Mesothelial cell of epicardium (in vitro differentiated cells): ENCODE measurements around the gene ASB18. TPM values are rescaled to one million over a fixed set of nuclear protein-coding genes. Genes with fewer than 3 reads are reported as not detected.

ENCODE experiments used
- DNase-seq, 2 experiments: peaks; one replicate each; pipeline ENCODE4 v3.0.0; 2021; ENCODE audit warnings: low spot score in 2 of 2; ENCODE audit not compliant: unreplicated experiment in 2 of 2
- H3K27ac Mint-ChIP-seq: 2 replicates; pipeline ENCODE4 v1.8.0; 2021; ENCODE audit warnings: mixed read lengths
- H3K27me3 Mint-ChIP-seq: 2 replicates; pipeline ENCODE4 v1.8.0; 2021; ENCODE audit warnings: low read depth, mixed read lengths
- H3K36me3 Mint-ChIP-seq: 2 replicates; pipeline ENCODE4 v1.8.0; 2021; ENCODE audit warnings: mixed read lengths
- H3K4me1 Mint-ChIP-seq: 2 replicates; pipeline ENCODE4 v1.8.0; 2021; ENCODE audit warnings: mixed read lengths
- H3K4me3 Mint-ChIP-seq: 2 replicates; pipeline ENCODE4 v1.8.0; 2021; ENCODE audit warnings: mild to moderate bottlenecking, moderate library complexity, mixed read lengths
- H3K9me3 Mint-ChIP-seq: 2 replicates; pipeline ENCODE4 v1.8.0; 2021; ENCODE audit warnings: mixed read lengths
- CTCF ChIP-seq: fragments of 200-600 bp; sonication (generic); IDR thresholded peaks from one replicate; pipeline ENCODE4 v1.5.0; 2021; ENCODE audit warnings: antibody characterized with exemption; ENCODE audit not compliant: unreplicated experiment
- total RNA-seq: library from RNA; stranded (reverse); gene quantifications from 3 replicates; pipeline ENCODE4 v1.2.1, GENCODE V29; 2021

The ASB18 gene
- total RNA-seq, 1 donor from 2014 or later: not detected

GRCh38 chr2:236207472-236207871 lies 56.7 kb downstream of the ASB18 start:
- no peaks in the 10 kb centered on the region for H3K4me1 Mint-ChIP-seq
- peaks cover 10% of the 10 kb centered on the region for H3K9me3 Mint-ChIP-seq
- DNase-seq: no peak
- TF ChIP-seq CTCF: no peak
- H3K27ac Mint-ChIP-seq: no peak overlapping the region
- peaks cover 6% of the 10 kb centered on the region for H3K27me3 Mint-ChIP-seq
- H3K4me3 Mint-ChIP-seq: no peak overlapping the region
- H3K36me3 Mint-ChIP-seq: no peaks in the 10 kb centered on the region

- no peak for TF ChIP-seq CTCF
- no peaks in the 10 kb centered on the region for H3K36me3 Mint-ChIP-seq
- no peak overlapping the region for H3K27ac Mint-ChIP-seq
- H3K27me3 Mint-ChIP-seq: peaks cover 8% of the 10 kb centered on the region
- H3K9me3 Mint-ChIP-seq: peaks cover 10% of the 10 kb centered on the region
- no peaks in the 10 kb centered on the region for H3K4me1 Mint-ChIP-seq
- DNase-seq: no peak
- no peak overlapping the region for H3K4me3 Mint-ChIP-seq
Observed at GRCh38 chr2:236205867-236206645, 58.1 kb downstream of the ASB18 start.

GRCh38 chr2:236204953-236205352 lies 59.3 kb downstream of the ASB18 start:
- H3K27me3 Mint-ChIP-seq: peaks cover 8% of the 10 kb centered on the region
- H3K9me3 Mint-ChIP-seq: peaks cover 10% of the 10 kb centered on the region
- DNase-seq: no peak
- H3K27ac Mint-ChIP-seq: no peak overlapping the region
- no peak for TF ChIP-seq CTCF
- no peaks in the 10 kb centered on the region for H3K36me3 Mint-ChIP-seq
- H3K4me1 Mint-ChIP-seq: no peaks in the 10 kb centered on the region
- H3K4me3 Mint-ChIP-seq: no peak overlapping the region

- Mint-ChIP-seq H3K27ac (no peak overlapping the region), H3K27me3 (peaks cover 2% of the 10 kb centered on the region), H3K4me1 (no peaks in the 10 kb centered on the region), H3K9me3 (peaks cover 4% of the 10 kb centered on the region), H3K36me3 (no peaks in the 10 kb centered on the region), H3K4me3 (no peak overlapping the region)
- no peak for DNase-seq
- no peak for TF ChIP-seq CTCF
Observed at GRCh38 chr2:236200378-236200777, 63.8 kb downstream of the ASB18 start.

GRCh38 chr2:236196366-236196765 lies 67.8 kb downstream of the ASB18 start:
- no peak for TF ChIP-seq CTCF
- peaks cover 5% of the 10 kb centered on the region for H3K27me3 Mint-ChIP-seq
- no peaks in the 10 kb centered on the region for H3K4me1 Mint-ChIP-seq
- no peaks in the 10 kb centered on the region for H3K36me3 Mint-ChIP-seq
- no peak overlapping the region for H3K4me3 Mint-ChIP-seq
- DNase-seq: no peak
- H3K27ac Mint-ChIP-seq: no peak overlapping the region
- peaks cover 4% of the 10 kb centered on the region for H3K9me3 Mint-ChIP-seq
